H1 (cell line): Measurements from ENCODE around the gene CANT1. TPM values are rescaled to one million over a fixed set of nuclear protein-coding genes. Genes with fewer than 3 reads are reported as not detected.

Source experiments
- ASH2L ChIP-seq: fragments of 200-600, 300-600 bp; sonication (generic); IDR thresholded peaks from one replicate; pipeline ENCODE4 v1.7.1; 2017; ENCODE audit warnings: low read length
- BRCA1 ChIP-seq: IDR thresholded peaks from 2 replicates; pipeline ENCODE4 v1.6.1; 2012; ENCODE audit warnings: low read depth, low read length, improper control_type of control experiment
- CBX8 ChIP-seq: fragments of 300-800, 300-1000 bp; sonication (generic); IDR thresholded peaks from 2 replicates; pipeline ENCODE4 v1.7.1; 2016; ENCODE audit warnings: low read depth, low read length, borderline replicate concordance
- CHD2 ChIP-seq: IDR thresholded peaks from 2 replicates; pipeline ENCODE4 v1.6.1; 2012; ENCODE audit warnings: low read length, improper control_type of control experiment
- CTCF ChIP-seq, 3 experiments: IDR thresholded peaks; 1 replicate in 2 of 3; 2 replicates in 1 of 3; pipeline versions ENCODE4 v1.5.1 to v1.6.1; 2011; ENCODE audit warnings: low read length in 3 of 3, mild to moderate bottlenecking in 3 of 3, inconsistent platforms in 2 of 3, low read depth in 1 of 3, moderate library complexity in 1 of 3; ENCODE audit not compliant: insufficient read depth in 1 of 3; ENCODE audit errors: control extremely low read depth in 1 of 3
- EP300 ChIP-seq, 2 experiments: IDR thresholded peaks; 1 replicate in 1 of 2; 2 replicates in 1 of 2; pipeline ENCODE4 v1.6.1; 2011 to 2012; ENCODE audit warnings: low read depth in 2 of 2, low read length in 2 of 2, mild to moderate bottlenecking in 2 of 2, borderline replicate concordance in 1 of 2, inconsistent platforms in 1 of 2, moderate library complexity in 1 of 2
- EZH2 ChIP-seq: fragments of 200-600 bp; sonication (generic); IDR thresholded peaks from 2 replicates; pipeline ENCODE4 v1.7.1; 2012; ENCODE audit warnings: low read depth, mild to moderate bottlenecking, moderate library complexity, low read length, inconsistent platforms; ENCODE audit not compliant: severe bottlenecking
- KDM5A ChIP-seq: fragments of 200-600 bp; IDR thresholded peaks from 2 replicates; pipeline ENCODE4 v1.7.1; 2012; ENCODE audit warnings: mild to moderate bottlenecking, low read length, inconsistent platforms, mixed read lengths
- MAFK ChIP-seq: IDR thresholded peaks from 2 replicates; pipeline ENCODE4 v1.6.1; 2012; ENCODE audit warnings: low read depth, mild to moderate bottlenecking, improper control_type of control experiment, low read length
- POLR2AphosphoS5 ChIP-seq: IDR thresholded peaks from 2 replicates; pipeline ENCODE4 v1.6.1; 2011; ENCODE audit warnings: low read depth, low read length
- RAD21 ChIP-seq, 2 experiments: IDR thresholded peaks in 1 of 2; conservative IDR thresholded peaks in 1 of 2; 2 replicates each; pipeline ENCODE4 v1.6.1; 2011; ENCODE audit warnings: low read depth in 2 of 2, low read length in 2 of 2, improper control_type of control experiment in 1 of 2, inconsistent platforms in 1 of 2, mild to moderate bottlenecking in 1 of 2, moderate library complexity in 1 of 2
- RNF2 ChIP-seq: fragments of 200-900, 300-1000 bp; sonication (generic); IDR thresholded peaks from 2 replicates; pipeline ENCODE4 v1.7.1; 2016; ENCODE audit warnings: borderline replicate concordance, low read depth, mild to moderate bottlenecking, antibody characterized with exemption, low read length; ENCODE audit not compliant: poor library complexity, severe bottlenecking; ENCODE audit errors: missing control alignments
- SAP30 ChIP-seq: fragments of 300-600 bp; sonication (generic); IDR thresholded peaks from 2 replicates; pipeline ENCODE4 v1.7.1; 2012; ENCODE audit warnings: low read length, moderate library complexity, mild to moderate bottlenecking, inconsistent platforms; ENCODE audit not compliant: insufficient read depth, insufficient replicate concordance
- SRF ChIP-seq: IDR thresholded peaks from 2 replicates; pipeline ENCODE4 v1.6.1; 2011; ENCODE audit warnings: mild to moderate bottlenecking, low read depth, low read length, moderate library complexity
- YY1 ChIP-seq: IDR thresholded peaks from 2 replicates; pipeline ENCODE4 v1.6.1; 2011; ENCODE audit warnings: low read depth, mild to moderate bottlenecking, low read length
- polyA plus RNA-seq, 7 experiments: library from polyadenylated mRNA; depleted of rRNA in 3 of 7; stranded (reverse) in 5 of 7; unstranded in 2 of 7; fragments of >200 nt in 5 of 7; fragments of 200-250 nt in 2 of 7; gene quantifications; 1 replicate in 5 of 7; 2 replicates in 1 of 7; 4 replicates in 1 of 7; pipeline versions ENCODE4 v1.2.1 to v1.2.3, GENCODE V29; 2011 to 2013; ENCODE audit warnings: missing spikeins in 2 of 7, mixed read lengths in 2 of 7
- total RNA-seq: library from RNA; stranded (reverse); fragmentation: NEBNext Ultra II Directional; extraction: Animal tissue kit (Norgen Biotek cat#: 25700); gene quantifications from 2 replicates; pipeline ENCODE4 v1.2.1, GENCODE V29; 2021

CANT1 gene
- total and polyA plus RNA-seq, 2 of the 8 experiments (the other 6 are each of a cell fraction or from before 2014, with no cell fraction given), result 23.0 to 32.6 TPM

DNA sequence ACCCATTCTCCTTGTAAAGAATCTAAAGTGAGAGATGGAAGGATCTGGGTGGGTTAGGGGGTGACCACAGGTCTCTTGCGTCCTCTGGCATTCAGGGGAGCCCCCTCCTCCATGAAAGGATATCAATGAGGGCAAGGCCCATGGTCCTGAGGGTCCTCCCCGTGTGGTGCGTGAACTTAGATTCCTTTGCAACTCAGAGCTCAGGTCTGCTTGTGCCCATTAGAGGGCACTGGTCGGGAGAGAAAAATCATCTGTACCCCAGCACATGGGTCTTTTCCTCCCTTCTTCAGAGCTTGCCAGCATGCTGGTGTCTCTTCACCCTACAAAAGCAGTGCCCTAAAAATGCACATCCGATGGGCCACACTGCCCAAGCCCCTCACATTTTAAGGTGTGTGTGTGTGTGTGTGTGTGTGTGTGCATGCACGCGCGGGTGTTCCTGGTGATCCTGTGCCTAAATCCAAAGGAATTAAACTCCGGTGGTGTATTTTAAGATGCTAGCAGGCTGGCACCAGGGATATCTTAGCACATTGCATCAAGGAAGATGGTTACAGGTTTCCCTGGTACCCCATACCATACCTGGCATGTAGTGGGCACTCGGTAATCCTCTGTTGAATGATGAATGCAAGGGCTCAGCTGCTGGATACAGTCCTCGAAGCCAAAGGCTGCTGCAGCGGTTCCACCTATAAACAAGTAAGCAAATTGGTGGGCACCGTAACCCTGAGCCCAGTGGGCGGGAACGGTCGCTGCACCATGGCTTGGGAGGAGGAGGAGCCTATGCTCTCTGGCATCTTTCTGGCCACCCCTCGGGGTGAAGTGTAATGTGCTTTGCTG is 19.1 kb upstream of the CANT1 start (continued):
- no peak for TF ChIP-seq RNF2
- peak; percentile 21 to 33 (median 24); a peak in 3 of 4 replicates for TF ChIP-seq CTCF (IDR thresholded peaks at IDR 0.05; ENCODE audit: control extremely low read depth in 1 of 3, insufficient read depth in 1 of 3, low read depth in 1 of 3, low read length in 3 of 3)
- TF ChIP-seq YY1, result no peak
- TF ChIP-seq CHD2, result no peak
- TF ChIP-seq SRF, result no peak
- TF ChIP-seq EP300 (IDR thresholded peaks at IDR 0.05; ENCODE audit: borderline replicate concordance in 1 of 2, low read depth in 2 of 2, low read length in 2 of 2), result no peak
- TF ChIP-seq CBX8, result no peak
- no peak for TF ChIP-seq KDM5A
- no peak for TF ChIP-seq ASH2L
- TF ChIP-seq SAP30, result no peak
- TF ChIP-seq EZH2, result peak; percentile 23
- TF ChIP-seq RAD21 (IDR thresholded peaks at IDR 0.05 in 1 of 2, conservative IDR thresholded peaks at IDR 0.05 in 1 of 2; ENCODE audit: low read depth in 2 of 2, low read length in 2 of 2), result peak in 1 of 2 experiments; percentile 16; a peak in 1 of 4 replicates
- TF ChIP-seq BRCA1, result no peak
- no peak for TF ChIP-seq MAFK
- TF ChIP-seq POLR2AphosphoS5, result no peak
- TF ChIP-seq, all 59 proteins: peak for 3
